K562 (cell line): Measurements from ENCODE around the gene SRCIN1. TPM values are rescaled to one million over a fixed set of nuclear protein-coding genes. Genes with fewer than 3 reads are reported as not detected.
A peak's percentile ranks its signal among the peaks of the same experiment; 100 is the strongest.

Source experiments
- ATF1 ChIP-seq, 2 experiments: fragments of 450-650 bp in 1 of 2; IDR thresholded peaks; 2 replicates each; pipeline ENCODE4 v1.6.1; 2016; ENCODE audit warnings: missing compliant biosample characterization in 1 of 2, missing genetic modification characterization in 1 of 2
- BCL6 ChIP-seq: fragments of 250-450 bp; sonication (Bioruptor Pico); IDR thresholded peaks from 2 replicates; pipeline ENCODE4 v1.4.0; 2020
- CREM ChIP-seq: IDR thresholded peaks from 2 replicates; pipeline ENCODE4 v1.6.1; 2014; ENCODE audit warnings: antibody characterized with exemption, low read depth
- CTCF ChIP-seq, 3 experiments: IDR thresholded peaks in 2 of 3; conservative IDR thresholded peaks in 1 of 3; 2 replicates each; pipeline ENCODE4 v1.5.1; 2011 to 2012; ENCODE audit warnings: low read length in 3 of 3, mild to moderate bottlenecking in 3 of 3, control low read depth in 2 of 3, improper control_type of control experiment in 1 of 3, inconsistent platforms in 1 of 3, low read depth in 1 of 3, mixed read lengths in 1 of 3, moderate library complexity in 1 of 3; ENCODE audit not compliant: insufficient read depth in 2 of 3
- CXXC5 ChIP-seq: fragments of 250-450 bp; sonication (Bioruptor Pico); IDR thresholded peaks from 2 replicates; pipeline ENCODE4 v1.8.0; 2022; ENCODE audit warnings: inconsistent platforms, mild to moderate bottlenecking, moderate library complexity
- DPF2 ChIP-seq: fragments of 450-650 bp; IDR thresholded peaks from 2 replicates; pipeline ENCODE4 v1.6.1; 2016
- E2F1 ChIP-seq: sonication (generic); formaldehyde crosslinking; IDR thresholded peaks from 2 replicates; pipeline ENCODE4 v1.8.1; 2023; ENCODE audit warnings: mild to moderate bottlenecking, missing genetic modification reagents, moderate library complexity
- EGR1 ChIP-seq: fragments of 450-650 bp; conservative IDR thresholded peaks from 2 replicates; pipeline ENCODE4 v1.6.1; 2017; ENCODE audit warnings: mild to moderate bottlenecking
- FOXM1 ChIP-seq, 2 experiments: fragments of 450-650 bp in 1 of 2; sonication (generic) in 1 of 2; formaldehyde crosslinking in 1 of 2; IDR thresholded peaks; 2 replicates each; pipeline versions ENCODE4 v1.6.1 to v1.9.0; 2017 to 2022; ENCODE audit warnings: low read depth in 2 of 2, mild to moderate bottlenecking in 2 of 2, missing genetic modification reagents in 1 of 2, moderate library complexity in 1 of 2
- GABPA ChIP-seq: fragments of 200-800 bp; sonication (Bioruptor generic); conservative IDR thresholded peaks from 2 replicates; pipeline ENCODE4 v1.6.1; 2016; ENCODE audit warnings: low read depth, missing genetic modification characterization, missing compliant biosample characterization
- HMGN3 ChIP-seq: IDR thresholded peaks from 2 replicates; pipeline ENCODE4 v1.6.1; 2011; ENCODE audit warnings: borderline replicate concordance, low read depth, mild to moderate bottlenecking, mixed read lengths, low read length; ENCODE audit not compliant: insufficient read length; ENCODE audit errors: extremely low read depth
- MAZ ChIP-seq, 2 experiments: fragments of 450-650 bp in 1 of 2; sonication (generic) in 1 of 2; formaldehyde crosslinking; IDR thresholded peaks in 1 of 2; conservative IDR thresholded peaks in 1 of 2; 2 replicates each; pipeline versions ENCODE4 v1.4.0 to v1.5.0; 2020; ENCODE audit warnings: mild to moderate bottlenecking in 1 of 2, missing genetic modification reagents in 1 of 2
- MTA3 ChIP-seq: fragments of 450-650 bp; formaldehyde crosslinking; IDR thresholded peaks from 2 replicates; pipeline ENCODE4 v1.6.1; 2017; ENCODE audit warnings: mild to moderate bottlenecking, borderline replicate concordance
- PCBP1 ChIP-seq: fragments of 200-400 bp; formaldehyde crosslinking; IDR thresholded peaks from 2 replicates; pipeline ENCODE4 v1.6.1; 2018; ENCODE audit warnings: mild to moderate bottlenecking, low read depth, low read length; ENCODE audit not compliant: poor library complexity, severe bottlenecking
- SMARCA4 ChIP-seq: fragments of 450-650 bp; IDR thresholded peaks from 2 replicates; pipeline ENCODE4 v1.6.1; 2016
- TFAP4 ChIP-seq: sonication (generic); formaldehyde crosslinking; IDR thresholded peaks from 2 replicates; pipeline ENCODE4 v1.8.0; 2022; ENCODE audit warnings: missing genetic modification reagents, mild to moderate bottlenecking, moderate library complexity, borderline replicate concordance
- VEZF1 ChIP-seq: fragments of 200-800 bp; sonication (Bioruptor generic); IDR thresholded peaks from 2 replicates; pipeline ENCODE4 v1.6.1; 2017; ENCODE audit warnings: missing genetic modification characterization, missing compliant biosample characterization
- ZNF511 ChIP-seq: sonication (generic); formaldehyde crosslinking; IDR thresholded peaks from 2 replicates; pipeline ENCODE4 v1.8.0; 2022; ENCODE audit warnings: mild to moderate bottlenecking, missing genetic modification reagents
- polyA plus RNA-seq, 8 experiments: library from polyadenylated mRNA; depleted of rRNA in 4 of 8; stranded (reverse) in 5 of 8; unstranded in 3 of 8; fragments of >200 nt; fragmentation: Nextera tagmentation in 2 of 8; fragmentation: Illumina TruSeq in 1 of 8; extraction: Ambion mirVana in 2 of 8; extraction: Trizol in 1 of 8; gene quantifications; 2 replicates each; pipeline versions ENCODE4 v1.2.1 to v1.2.3, GENCODE V29; 2011 to 2014; ENCODE audit warnings: inconsistent platforms in 1 of 8, missing spikeins in 1 of 8
- total RNA-seq, 7 experiments: library from RNA; depleted of rRNA in 6 of 7; stranded (reverse); fragments of >200 nt in 6 of 7; fragmentation: Illumina TruSeq in 2 of 7; extraction: Trizol in 2 of 7; gene quantifications; 2 replicates each; pipeline versions ENCODE4 v1.2.1 to v1.2.3, GENCODE V29; 2011 to 2021; ENCODE audit warnings: low replicate concordance in 1 of 7

SRCIN1 gene
- total and polyA plus RNA-seq, 9 of the 15 experiments (the other 6 are each of a cell fraction or from before 2014, with no cell fraction given): 0.09 to 0.33 (median 0.13) TPM; not detected in 6

- TF ChIP-seq ATF1 (CRISPR knock-in tag; IDR thresholded peaks at IDR 0.05) (no peak), ATF1 (tag; IDR thresholded peaks at IDR 0.05) (peak; percentile 67), SMARCA4 (no peak), CTCF (IDR thresholded peaks at IDR 0.05 in 2 of 3, conservative IDR thresholded peaks at IDR 0.05 in 1 of 3; ENCODE audit: insufficient read depth in 2 of 3, low read depth in 1 of 3, low read length in 3 of 3) (peak; percentile 29 to 42 (median 42); a peak in 5 of 6 replicates), FOXM1 (IDR thresholded peaks at IDR 0.05; ENCODE audit: low read depth) (0 out of 2 replicates have a peak, but pooled peaks have one; percentile 34), FOXM1 (CRISPR knock-in tag; IDR thresholded peaks at IDR 0.05; ENCODE audit: low read depth) (no peak), E2F1 (CRISPR knock-in tag) (no peak), MTA3 (peak; percentile 79; the same call in 1 of the 2 replicates), HMGN3 (peak; percentile 58), CREM (peak; percentile 85), GABPA (tag) (no peak), EGR1 (peak; percentile 90), TFAP4 (CRISPR knock-in tag) (peak; percentile 48; the same call in 1 of the 2 replicates), DPF2 (peak; percentile 29; the same call in 1 of the 2 replicates), CXXC5 (peak; percentile 58; the same call in 1 of the 2 replicates), MAZ (CRISPR knock-in tag; conservative IDR thresholded peaks at IDR 0.05 in 1 of 2, IDR thresholded peaks at IDR 0.05 in 1 of 2) (peak in 1 of 2 experiments; percentile 80; a peak in 2 of 4 replicates), BCL6 (no peak), ZNF511 (no peak), VEZF1 (CRISPR knock-in tag) (peak; percentile 84), PCBP1 (peak; percentile 79)
Measured at GRCh38 chr17:38604479-38605403, 1.0 kb downstream of the SRCIN1 start (continued).
